CD4-positive, alpha-beta T cell treated with Interleukin-15 for 4 hours (primary cell): ENCODE results near the gene CAV1.
"Not testable (repeated sequence)": the region's sequence is repeated elsewhere in the genome, so short reads cannot be mapped to it uniquely, and the experiment has no call there.

Experiments used
- DNase-seq: peaks from one replicate; pipeline ENCODE4 v3.0.0-alpha.2; 2020; ENCODE audit warnings: low spot score

The CAV1 gene

GRCh38 chr7:116524609-116525297 is at the start of gene CAV1:
Gene CAV1, plus strand, starts transcription at chr7:116525036. Its CDS starts 27 bp downstream, at chr7:116525063.
- DNase-seq, result no peak

GRCh38 chr7:116477625-116478024 is 47.2 kb upstream of the CAV1 start:
- DNase-seq, result no peak

- no peak for DNase-seq
Measured at GRCh38 chr7:116478834-116479233, 46.0 kb upstream of the CAV1 start.

DNA sequence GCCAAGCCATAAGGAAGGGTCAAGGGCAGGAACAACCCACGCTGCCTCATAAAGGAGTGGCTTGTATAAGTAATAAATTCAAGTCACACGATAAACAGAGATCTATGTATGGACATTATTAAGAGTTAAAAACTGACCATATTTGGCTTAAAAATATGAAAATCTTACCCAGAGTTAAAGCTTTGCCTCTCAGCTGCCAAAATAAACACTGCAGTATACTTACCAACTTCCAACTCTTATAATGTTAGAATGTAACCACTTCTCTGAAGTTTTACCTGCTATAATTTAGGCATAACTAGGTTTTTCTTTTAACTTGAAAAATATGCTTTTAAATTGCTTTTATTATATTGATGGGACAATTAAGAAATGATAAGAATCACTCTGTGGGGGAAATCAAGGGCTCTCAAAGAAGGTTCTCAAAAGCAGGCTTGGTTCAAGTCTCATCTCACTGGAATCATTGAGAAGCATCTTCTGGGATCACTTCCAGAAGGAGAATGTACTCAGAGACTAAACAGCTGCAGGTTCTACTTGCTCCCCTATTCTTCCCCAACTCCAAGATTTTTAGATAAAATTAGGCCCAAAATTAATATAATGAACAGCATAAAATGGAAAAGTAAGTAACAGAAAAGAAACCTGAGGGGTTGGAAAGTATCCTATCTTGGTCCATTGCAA is 41.4 kb upstream of the CAV1 start:
- DNase-seq, result no peak

DNA sequence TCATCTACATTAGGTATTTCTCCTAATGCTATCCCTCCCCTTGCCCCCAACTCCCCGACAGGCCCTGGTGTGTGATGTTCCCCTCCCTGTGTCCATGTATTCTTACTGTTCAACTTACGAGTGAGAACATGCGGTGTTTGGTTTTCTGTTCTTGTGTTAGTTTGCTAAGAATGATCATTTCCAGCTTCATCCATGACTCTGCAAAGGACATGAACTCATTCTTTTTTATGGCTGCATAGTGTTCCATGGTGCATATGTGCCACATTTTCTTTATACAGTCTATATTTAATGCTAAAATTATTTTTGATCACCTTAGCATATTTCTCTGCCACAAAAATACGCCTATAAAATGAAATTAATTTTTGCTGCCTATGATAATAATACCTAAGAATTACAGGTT is 40.4 kb upstream of the CAV1 start:
- not testable (repeated sequence) for DNase-seq

GRCh38 chr7:116487907-116488521 is 36.8 kb upstream of the CAV1 start:
- no peak for DNase-seq

DNA sequence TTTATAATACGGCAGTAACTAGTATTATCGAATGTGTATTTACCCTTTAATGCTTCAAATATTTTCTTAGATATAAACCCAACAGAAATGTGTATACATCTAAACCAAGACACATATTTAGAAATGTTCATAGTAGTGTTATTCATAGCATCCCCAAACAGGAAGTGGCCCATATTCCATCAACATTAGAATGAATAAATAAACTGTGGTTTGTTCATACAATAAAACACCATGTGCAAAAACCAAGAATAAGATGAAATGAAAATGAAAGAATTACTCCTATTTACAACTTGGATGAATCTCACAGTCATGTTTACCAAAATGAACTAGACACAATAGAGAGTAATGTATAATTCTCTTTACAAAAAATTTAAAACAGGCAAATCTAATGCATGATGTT is 34.5 kb upstream of the CAV1 start:
- DNase-seq, result no peak

GRCh38 chr7:116491887-116492653 is 32.8 kb upstream of the CAV1 start:
- DNase-seq, result no peak

DNA sequence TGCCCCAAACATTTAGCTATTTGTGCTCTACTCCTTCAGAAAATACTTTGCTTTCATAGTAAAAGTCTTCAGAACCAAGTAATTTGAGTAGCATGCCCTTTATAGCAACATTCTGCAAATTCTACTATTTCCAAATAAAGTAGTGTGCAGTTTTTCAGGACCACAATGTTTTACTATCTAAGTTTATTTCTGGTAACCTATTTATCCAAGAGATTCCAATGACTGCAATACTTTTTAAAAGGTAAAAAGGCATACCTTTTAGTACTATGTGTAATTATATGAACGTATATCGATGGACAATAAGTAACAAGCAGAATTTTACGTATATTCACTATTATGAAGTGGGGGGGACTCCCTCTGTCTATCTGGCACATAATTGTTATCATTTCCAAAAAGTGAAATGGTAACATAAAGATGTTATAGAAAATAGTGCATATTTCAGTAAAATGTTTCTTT is 32.2 kb upstream of the CAV1 start:
- DNase-seq, result no peak

- no peak for DNase-seq
Measured at GRCh38 chr7:116493449-116493848, 31.4 kb upstream of the CAV1 start.

- no peak for DNase-seq
Measured at GRCh38 chr7:116494472-116494871, 30.4 kb upstream of the CAV1 start.

GRCh38 chr7:116495736-116496135 is 29.1 kb upstream of the CAV1 start:
- no peak for DNase-seq

GRCh38 chr7:116496653-116497052 is 28.2 kb upstream of the CAV1 start:
- DNase-seq, result no peak

DNA sequence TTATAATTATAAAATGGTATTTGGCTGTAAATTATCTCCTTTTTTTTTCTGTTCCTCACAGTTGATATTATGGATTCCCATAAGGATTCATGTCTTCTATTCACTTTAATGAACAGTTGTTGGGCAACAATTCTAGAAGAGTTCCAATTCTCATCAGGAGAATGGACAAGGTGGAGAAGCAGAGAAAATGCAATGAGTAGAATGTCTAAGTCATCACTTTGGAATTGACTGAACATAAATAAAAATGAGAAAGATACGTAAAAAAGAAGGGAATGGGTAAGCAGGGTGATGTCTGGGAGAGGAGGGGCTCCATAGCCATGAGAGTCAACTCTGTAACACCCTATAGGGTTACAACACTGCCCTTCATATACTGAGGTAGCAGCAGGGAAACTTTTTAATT is 27.1 kb upstream of the CAV1 start:
- no peak for DNase-seq

- DNase-seq, result no peak
Measured at GRCh38 chr7:116499168-116500077, 25.4 kb upstream of the CAV1 start, which contains the start of gene CAV2. Gene CAV2, plus strand, starts transcription at chr7:116499738. Its CDS starts 44 bp downstream, at chr7:116499782.

DNA sequence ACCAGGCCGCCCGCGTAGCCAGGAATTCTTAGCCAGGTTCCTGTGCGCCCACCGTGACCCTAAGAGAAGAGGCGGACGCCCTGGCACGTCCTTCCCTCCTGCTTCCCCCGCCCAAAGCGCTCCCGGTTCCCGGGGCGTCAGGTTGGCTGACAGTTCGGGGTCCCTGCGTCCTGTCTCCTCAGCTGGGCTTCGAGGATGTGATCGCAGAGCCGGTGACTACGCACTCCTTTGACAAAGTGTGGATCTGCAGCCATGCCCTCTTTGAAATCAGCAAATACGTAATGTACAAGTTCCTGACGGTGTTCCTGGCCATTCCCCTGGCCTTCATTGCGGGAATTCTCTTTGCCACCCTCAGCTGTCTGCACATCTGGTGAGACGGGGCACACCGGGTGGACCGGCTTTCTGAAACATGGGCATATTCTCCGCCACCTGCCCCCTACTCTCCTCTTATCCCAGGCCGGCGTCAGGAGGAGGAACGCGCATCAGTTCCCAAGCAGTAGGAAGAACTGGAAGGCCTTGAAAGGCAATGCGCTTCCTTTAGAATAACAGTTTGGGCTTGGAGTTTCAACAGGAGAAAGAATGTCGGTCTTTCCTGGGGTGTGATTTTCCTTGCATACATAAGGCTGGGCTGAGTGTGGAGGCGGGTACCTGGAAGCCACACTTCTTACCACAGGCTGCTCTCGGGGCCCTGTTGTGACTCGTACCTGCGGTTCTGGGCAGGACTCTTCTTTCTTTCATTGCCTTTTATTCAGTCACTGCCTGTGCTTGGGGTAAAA is 24.6 kb upstream of the CAV1 start:
- DNase-seq, result peak; percentile 23

- no peak for DNase-seq
Measured at GRCh38 chr7:116501425-116502167, 23.2 kb upstream of the CAV1 start.

DNA sequence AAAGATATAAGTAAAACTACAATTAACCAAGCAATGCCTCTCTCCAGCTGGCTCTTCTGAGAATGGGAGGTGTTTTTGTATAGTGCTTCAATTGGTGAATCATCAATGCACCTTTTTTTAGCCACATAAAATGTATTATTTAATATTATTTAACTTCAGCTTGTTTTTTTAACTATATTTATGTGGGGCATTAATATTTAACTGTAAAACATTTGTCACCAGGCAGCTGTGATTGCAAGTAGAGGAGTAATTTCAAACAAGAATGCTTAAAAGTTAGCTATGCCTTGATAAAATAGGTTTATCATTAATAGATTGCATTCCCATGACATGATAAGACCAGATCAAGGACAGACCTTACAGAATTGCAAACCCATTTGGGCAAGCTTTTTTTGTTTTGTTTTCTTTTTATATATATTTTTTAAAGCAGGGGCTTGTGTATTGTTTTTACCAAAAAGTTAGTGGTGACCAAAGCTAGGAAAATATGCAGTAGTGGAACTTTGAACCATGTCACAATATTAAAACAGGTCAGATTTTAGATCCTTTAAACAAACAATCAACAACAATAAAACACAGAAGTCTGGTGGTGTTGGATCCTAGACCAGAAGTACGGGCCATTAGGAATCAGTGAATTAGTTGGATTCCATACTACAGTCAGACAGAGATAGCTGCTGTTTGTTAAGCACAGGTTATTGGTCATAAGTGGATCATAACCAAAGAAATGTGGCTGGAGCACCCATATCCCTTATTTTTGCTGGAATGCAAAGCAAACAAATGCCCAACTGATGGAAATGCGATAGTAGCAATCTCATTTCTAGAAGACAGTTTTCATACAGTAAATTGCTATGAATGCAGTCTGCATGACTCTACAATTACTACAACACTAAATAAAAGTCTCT is 22.4 kb upstream of the CAV1 start:
- DNase-seq, result no peak

DNA sequence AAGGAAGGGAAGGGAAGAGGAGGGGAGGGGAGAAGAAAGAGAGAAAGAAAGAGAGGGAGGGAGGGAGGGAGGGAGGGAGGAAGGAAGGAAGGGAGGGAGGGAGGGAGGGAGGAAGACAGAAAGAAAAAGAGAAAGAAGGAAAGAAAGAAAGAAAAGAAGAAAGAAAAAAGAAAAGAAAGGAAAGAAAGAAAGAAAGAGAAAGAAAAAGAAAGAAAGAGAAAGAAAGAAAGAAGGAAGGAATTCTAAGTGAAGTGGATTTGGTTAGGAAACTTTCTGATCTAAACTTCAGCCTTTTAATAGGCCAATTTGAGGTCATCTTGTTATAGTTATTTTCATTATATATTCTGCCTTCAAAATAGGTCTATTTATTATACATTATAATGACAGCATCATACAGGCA is 21.0 kb upstream of the CAV1 start:
- DNase-seq, result no peak
